ENCODE data around the gene NAGPA.
A peak's percentile ranks its signal among the peaks of the same experiment; 100 is the strongest.

NAGPA gene

GRCh38 chr16:5027575-5028235 is 6.0 kb downstream of the NAGPA start:
- DNase-seq (ENCODE audit: low spot score) = no peak

DNA sequence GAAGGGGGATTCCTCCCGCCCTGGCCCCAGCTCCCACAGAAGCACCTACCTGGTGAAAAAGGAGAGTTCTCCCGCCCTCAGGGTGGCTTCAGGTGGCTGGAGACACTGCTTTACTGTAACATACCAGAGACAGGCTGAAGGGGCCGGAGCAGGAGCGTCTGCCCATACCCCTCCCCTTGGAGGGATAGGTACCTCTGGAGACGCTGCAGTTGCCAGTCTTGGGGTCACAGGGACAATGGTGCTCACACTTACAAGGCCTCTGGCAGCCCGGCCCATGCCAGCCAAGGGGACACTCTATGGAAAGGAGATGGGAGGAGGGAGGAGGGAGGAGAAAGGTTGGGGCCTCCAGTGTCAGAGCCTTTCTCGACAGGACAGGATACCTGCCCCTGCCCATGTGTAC is 6.6 kb downstream of the NAGPA start:
- no peak for DNase-seq (ENCODE audit: low spot score)

GRCh38 chr16:5026664-5027063 is 7.1 kb downstream of the NAGPA start:
- no peak for DNase-seq (ENCODE audit: low spot score)

DNA sequence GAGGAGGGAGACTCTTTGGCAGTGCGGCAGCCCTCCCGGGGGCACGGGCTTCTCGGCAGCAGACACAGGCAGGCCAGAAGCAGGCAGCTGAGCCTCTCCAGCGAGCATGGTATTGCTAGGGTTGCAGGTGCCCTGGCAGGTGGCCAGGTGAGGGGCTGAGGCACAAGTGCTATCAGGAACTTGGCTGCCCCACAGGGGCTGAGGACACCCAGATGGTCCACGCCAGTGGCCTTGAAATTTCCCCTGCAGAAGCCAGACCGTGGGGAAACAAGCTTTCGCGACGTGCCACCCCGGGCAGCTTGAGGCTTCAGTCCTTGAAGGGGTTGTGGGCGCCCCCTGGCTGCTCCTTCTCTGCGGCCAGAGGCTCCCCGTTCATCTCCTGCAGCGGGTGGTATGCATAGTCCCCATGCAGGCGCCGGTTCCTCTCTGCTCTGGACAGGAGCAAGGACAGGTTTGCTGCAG is 8.5 kb downstream of the NAGPA start:
- DNase-seq (ENCODE audit: low spot score) = peak; percentile 60

DNA sequence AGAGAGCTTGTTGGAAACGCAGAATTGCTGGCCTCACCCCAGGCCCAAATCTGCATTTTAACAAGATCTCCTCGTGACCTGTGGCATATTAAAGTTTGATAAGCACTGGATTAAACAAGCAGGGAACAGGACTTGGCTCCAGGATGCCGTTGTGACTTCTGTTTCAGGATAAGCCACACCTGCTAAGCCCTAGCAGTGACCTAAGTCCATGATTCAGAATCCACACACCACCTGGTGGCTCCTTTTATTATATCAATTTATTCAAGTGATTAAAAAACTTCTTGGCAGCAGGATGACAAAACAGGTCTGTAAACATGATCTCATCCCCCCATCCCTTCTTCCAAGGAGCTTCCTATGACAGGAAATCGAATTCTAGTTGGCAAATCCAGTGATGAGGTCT is 9.1 kb downstream of the NAGPA start:
- DNase-seq (ENCODE audit: low spot score) = peak; percentile 62

DNA sequence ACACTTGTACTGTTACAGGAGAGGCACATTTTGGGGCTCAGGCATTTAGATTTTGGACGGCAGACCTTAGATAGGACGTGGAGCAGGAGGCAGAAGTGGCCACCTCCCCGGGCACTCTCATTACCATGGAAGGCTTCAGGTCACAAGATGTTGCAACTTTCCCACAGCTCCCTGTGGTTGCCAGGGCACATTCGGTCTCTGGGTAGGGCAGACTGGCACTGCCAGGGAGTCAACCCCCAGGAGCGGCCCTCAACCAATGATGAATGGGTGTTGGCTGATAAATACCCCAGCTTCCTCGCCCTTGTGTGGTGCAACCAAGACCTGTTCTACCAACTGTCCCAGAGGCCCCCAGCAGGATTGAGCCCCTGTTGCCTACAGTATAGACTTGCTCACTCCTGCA is 11.2 kb downstream of the NAGPA start:
- no peak for DNase-seq (ENCODE audit: low spot score)

DNA sequence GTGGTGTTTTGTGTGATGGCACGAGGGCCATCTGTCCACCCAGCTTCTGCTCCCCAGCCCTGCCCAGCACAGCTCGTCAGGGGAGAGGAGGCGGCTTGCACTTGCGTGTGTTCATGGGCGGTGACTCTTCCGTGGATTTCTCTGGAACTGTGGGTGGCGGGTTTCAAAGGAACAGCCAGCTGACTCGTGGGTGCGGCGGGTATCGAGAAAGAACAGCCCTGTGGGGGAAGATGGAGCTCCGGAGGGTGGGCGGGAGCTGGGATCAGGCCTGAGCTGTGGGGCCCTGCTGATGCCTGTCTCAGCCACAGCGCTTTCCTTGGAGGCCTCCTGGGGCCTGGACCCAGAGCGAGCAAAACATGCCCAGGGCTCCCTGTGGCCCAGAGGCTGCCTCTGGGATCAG is 13.2 kb downstream of the NAGPA start:
- no peak for DNase-seq (ENCODE audit: low spot score)

DNA sequence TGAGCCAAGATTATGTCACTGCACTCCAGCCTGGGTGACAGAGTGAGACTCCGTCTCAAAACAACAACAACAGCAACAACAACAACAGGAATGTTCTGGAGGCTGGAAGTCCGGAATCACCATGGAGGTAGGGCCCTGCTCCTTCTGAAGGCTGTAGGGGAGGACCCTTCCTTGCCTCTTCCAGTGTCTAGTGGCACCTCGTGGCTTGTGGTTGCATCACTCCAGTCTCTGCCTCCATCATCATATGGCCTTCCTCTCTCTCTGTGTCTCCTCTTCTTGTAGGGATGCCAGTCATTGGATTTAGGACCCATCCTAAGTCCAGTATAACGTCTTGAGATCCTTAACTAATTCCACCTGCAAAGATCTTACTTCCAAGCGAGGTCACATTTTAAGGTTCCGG is 14.0 kb downstream of the NAGPA start:
- no peak for DNase-seq (ENCODE audit: low spot score)

GRCh38 chr16:5018793-5019192 is 14.9 kb downstream of the NAGPA start:
- DNase-seq (ENCODE audit: low spot score) = no peak

DNA sequence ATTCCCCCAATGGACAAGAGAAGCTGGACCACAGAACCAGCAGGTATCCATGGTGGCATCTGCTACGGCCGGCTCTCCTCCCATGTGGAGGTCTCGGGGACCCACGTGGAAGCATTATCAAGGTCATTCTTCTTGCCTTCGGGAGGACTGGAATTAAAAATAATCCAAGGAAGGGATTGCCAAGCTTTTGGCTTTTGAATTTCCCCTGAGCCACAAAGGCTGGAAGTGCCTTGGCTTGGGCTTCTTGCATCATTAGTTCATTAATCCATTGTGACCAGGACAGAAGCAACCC is 16.1 kb downstream of the NAGPA start:
- no peak for DNase-seq (ENCODE audit: low spot score)

DNA sequence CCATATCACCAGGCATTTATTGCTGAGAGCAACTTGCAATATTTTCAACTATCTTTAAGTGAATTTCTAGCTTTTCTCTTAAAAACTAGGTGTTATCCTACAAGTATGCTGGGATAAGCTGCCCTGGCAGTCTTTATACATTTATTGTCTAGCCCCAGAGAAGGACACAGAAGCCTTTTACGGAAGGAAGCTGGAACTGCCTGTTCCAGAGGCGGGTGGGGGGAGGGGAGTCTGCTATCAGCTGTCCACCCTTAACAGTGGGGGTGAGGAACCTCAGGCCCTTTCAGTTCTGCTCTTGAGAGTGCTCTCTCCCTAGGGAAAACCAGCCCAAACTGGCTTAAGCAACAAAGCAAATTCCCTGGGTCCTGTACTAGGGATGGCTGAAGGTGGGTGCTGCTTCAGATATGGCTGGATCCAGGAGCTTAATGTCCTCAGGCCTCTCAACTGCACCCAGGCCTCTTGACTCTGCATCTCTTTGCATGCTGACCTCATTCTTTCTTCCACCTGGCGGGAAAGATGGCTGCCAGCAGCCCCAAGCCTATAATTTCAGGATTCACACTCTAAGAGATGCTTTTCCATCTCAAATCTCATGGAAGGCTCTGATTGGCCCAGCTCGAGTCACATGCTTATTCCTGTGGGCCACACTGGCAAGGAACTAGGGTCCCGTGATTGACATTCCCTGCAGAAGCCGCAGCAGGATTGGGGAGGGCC is 16.6 kb downstream of the NAGPA start:
- no peak for DNase-seq (ENCODE audit: low spot score)

- DNase-seq (ENCODE audit: low spot score) = no peak
Measured at GRCh38 chr16:5015887-5016286, 17.8 kb downstream of the NAGPA start.

DNA sequence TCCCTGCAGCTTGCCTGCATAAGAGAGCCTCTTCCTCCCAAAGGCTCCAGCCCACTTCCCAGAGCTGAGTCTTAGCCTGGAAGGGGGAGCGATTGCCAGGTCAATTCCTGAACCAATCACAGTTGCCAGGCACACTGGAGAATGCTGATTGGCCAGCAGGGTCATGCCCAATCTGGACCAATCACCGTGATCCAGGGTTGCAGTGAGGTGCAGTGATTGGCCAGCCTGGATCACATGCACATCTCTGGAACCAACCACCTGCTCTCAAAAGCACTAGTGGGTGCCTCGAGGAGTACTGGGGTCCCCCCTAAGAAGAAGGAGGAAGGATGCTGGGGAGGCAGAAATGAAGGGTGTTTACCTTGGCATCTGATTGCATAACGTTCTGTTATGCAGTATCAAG is 18.4 kb downstream of the NAGPA start:
- peak; percentile 44 for DNase-seq (ENCODE audit: low spot score)

- no peak for DNase-seq (ENCODE audit: low spot score)
Measured at GRCh38 chr16:5012887-5013286, 20.8 kb downstream of the NAGPA start.

DNA sequence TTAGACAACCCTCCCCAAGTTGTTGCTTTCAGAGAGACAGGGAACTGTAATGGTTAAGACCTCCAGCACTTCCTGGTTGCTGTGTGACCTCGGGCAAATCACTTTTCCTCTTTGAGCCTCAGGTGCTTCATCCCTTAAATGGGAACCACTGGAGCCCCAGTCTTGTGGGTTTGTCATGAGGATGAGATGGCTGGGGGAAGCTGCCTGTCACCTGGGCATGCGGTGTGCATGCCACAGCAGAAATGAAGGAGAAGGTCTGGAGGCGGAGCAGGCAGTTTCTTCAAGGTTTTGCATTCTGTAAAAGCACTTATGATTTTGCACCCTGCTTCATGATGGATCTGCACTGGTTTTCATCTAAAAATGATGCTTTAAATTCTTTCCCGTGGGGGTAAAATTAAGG is 22.1 kb downstream of the NAGPA start:
- no peak for DNase-seq (ENCODE audit: low spot score)

GRCh38 chr16:5010576-5011329 is 23.0 kb downstream of the NAGPA start:
- DNase-seq (ENCODE audit: low spot score) = no peak

DNA sequence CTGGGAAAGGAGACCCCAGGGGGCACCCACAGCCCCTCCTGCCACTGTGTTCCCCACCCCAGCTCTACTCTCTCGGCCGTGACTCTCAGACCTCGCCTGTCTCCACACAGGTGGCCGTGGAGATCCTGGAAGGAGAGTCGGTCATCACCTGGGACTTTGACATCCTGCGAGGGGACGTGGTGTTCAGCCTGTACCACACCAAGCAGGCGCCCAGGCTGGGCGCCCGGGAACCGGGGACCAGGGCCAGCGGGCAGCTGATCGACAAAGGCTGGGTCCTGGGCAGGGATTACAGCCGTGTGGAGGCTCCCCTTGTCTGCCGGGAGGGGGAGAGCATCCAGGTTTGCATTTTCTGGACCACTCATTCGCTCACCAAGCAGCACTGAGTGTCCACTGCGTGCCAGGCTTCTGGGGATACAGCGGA is 25.4 kb downstream of the NAGPA start:
- DNase-seq (ENCODE audit: low spot score) = no peak

- DNase-seq (ENCODE audit: low spot score) = no peak
Measured at GRCh38 chr16:5007256-5007655, 26.5 kb downstream of the NAGPA start.

DNA sequence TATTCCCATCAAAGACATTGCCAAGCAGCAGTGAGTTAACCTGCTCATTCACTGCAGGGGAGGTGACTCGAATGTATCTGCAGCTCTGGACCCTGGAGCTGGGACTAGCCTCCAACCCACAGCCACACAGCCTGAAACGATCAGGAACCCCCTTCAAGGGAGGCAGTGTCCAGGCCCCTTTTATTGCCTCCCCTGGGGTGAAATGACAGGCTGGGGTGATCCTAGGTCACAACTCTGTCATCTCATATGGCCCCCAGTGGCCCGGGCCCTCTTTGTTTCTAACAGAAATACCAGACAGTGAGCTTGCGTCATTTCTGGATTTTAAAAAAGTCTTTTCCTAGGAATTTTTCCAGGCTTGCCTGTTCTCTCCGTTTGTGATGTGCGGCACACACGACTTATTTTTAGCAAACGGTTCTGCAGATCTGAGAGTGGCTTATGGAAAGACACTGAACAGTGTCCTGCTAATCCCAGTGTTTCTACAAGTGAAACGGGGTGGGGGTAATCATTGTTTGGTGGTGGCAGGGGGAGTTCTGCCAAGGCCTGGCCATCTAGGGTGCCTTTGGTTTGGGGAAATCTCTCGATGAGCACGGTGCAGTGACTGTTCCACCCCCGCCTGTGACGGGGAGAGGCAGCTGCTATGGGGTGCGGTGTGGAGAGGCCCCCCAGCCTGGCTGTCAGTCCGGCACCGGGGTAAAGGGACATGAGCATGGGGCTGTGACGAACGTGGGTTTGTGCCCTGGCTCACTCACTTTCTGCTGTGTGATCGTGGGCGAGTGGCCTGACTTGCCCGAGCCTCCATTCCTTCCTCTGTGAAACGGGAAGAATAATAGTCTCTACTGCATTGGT is 27.2 kb downstream of the NAGPA start:
- DNase-seq (ENCODE audit: low spot score) = no peak

DNA sequence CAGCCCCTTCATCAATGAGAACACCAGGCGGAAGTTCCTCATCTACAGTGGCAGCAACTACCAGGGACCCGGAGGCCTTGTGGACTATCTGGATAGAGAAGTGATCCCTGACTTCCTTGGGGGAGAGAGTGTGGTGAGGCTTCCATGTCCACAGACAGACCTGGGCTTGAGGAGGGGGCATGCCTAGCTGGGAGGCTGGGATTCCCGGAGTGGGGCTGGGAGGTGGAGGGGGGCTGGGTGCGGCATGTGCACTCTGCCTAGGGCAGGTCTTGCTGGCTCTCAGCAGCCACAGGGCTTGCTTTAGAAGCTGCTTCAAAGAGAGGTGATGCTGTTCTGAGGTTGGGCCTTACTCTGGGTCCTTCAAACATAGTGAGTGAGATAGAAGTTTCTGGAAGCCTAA is 27.8 kb downstream of the NAGPA start:
- DNase-seq (ENCODE audit: low spot score) = no peak

- no peak for DNase-seq (ENCODE audit: low spot score)
Measured at GRCh38 chr16:5004311-5004710, 29.4 kb downstream of the NAGPA start.

DNA sequence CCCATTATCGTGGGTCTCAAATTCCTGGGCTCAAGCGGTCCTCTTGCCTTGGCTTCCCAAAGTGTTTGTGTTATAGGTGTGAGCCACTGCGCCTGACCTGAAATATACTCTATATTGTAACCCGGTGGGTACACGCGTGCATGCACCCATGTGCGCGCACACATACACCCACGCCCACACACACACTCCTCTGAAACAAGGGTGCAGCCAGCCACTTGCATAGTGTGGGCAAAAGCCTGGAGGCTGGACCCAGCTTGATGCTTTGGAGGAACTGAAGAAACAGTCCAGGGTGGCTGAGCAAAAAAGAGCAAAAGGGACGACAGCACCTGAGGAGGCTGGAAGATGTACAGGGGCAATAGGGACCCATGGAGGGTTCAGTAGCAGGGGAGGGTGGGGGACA is 29.9 kb downstream of the NAGPA start:
- no peak for DNase-seq (ENCODE audit: low spot score)

Data from NAMALWA (cell line).